HepG2 (cell line): ENCODE measurements around the gene DNAJC24. TPM values are rescaled to one million over a fixed set of nuclear protein-coding genes. Genes with fewer than 3 reads are reported as not detected.

Source experiments
- ATAC-seq: fragments of 200-7000 bp; cut with Tn5 transposase; 3 replicates; pipeline ENCODE4 v1.9.1; 2020; ENCODE audit warnings: mild to moderate bottlenecking, moderate library complexity
- BruUV-seq: library from RNA; stranded (reverse); fragments of 400-500 nt; replicated peaks from 2 replicates; lab custom pipeline; 2021; lab: Mats Ljungman, UMichigan
- CTCF ChIA-PET: fragments of 300-600 bp; formaldehyde crosslinking; extraction: SDS; loops from one replicate; lab custom pipeline; 2021; ENCODE audit warnings: low total read pairs, inconsistent platforms, low intra/inter-chr PET ratio; lab: Yijun Ruan, JAX
- POLR2A ChIA-PET: fragments of 350-600 bp; sonication (Branson Sonifier 250); formaldehyde crosslinking; loops from one replicate; lab custom pipeline; 2020; ENCODE audit warnings: antibody characterized with exemption, inconsistent platforms; lab: Yijun Ruan, JAX
- DNase-seq: peaks from one replicate; pipeline ENCODE4 v3.0.0-alpha.2; 2015; ENCODE audit warnings: low spot score
- FAIRE-seq: peaks from 3 replicates; lab custom pipeline; 2011; peaks lifted over from hg19 to GRCh38; lab: Jason Lieb, UNC
- H2AFZ ChIP-seq: one replicate; pipeline ENCODE4 v1.6.1; 2011; ENCODE audit warnings: low read length, inconsistent platforms
- H3K27ac ChIP-seq: fragments of 300-600 bp; 3 replicates; pipeline ENCODE4 v1.8.0; 2011; ENCODE audit warnings: mixed run types, mild to moderate bottlenecking, mixed read lengths, low read length, inconsistent platforms; ENCODE audit not compliant: insufficient read depth; ENCODE audit errors: extremely low read length
- H3K27me3 ChIP-seq, 2 experiments: fragments of 200-600 bp in 1 of 2; 2 replicates in 1 of 2; 3 replicates in 1 of 2; pipeline versions ENCODE4 v1.6.0 to v1.8.0; 2011; ENCODE audit warnings: low read length in 2 of 2, mild to moderate bottlenecking in 2 of 2, moderate library complexity in 2 of 2, inconsistent platforms in 1 of 2; ENCODE audit not compliant: insufficient read depth in 2 of 2, control insufficient read depth in 1 of 2
- H3K36me3 ChIP-seq, 2 experiments: fragments of 200-600 bp in 1 of 2; replicated peaks in 1 of 2; 2 replicates in 1 of 2; 3 replicates in 1 of 2; pipeline versions ENCODE4 v1.5.1 to v1.8.0; 2011; ENCODE audit warnings: low read length in 2 of 2, inconsistent platforms in 1 of 2; ENCODE audit not compliant: insufficient read depth in 2 of 2, control insufficient read depth in 1 of 2
- H3K4me1 ChIP-seq: 2 replicates; pipeline ENCODE4 v1.5.1; 2012; ENCODE audit warnings: low read length, inconsistent platforms; ENCODE audit not compliant: insufficient read depth
- H3K4me2 ChIP-seq: 2 replicates; pipeline ENCODE4 v1.6.0; 2011; ENCODE audit warnings: low read depth, low read length, inconsistent platforms
- H3K4me3 ChIP-seq, 3 experiments: fragments of 200-600 bp in 1 of 3; sonication (generic), shearing (Covaris generic) in 1 of 3; replicated peaks in 1 of 3; 2 replicates each; pipeline ENCODE4 v1.5.1; 2011 to 2016; ENCODE audit warnings: low read length in 3 of 3, inconsistent platforms in 2 of 3, low read depth in 2 of 3, mild to moderate bottlenecking in 2 of 3, control low read depth in 1 of 3, mixed read lengths in 1 of 3; ENCODE audit not compliant: insufficient read depth in 1 of 3
- H3K79me2 ChIP-seq: one replicate; pipeline ENCODE4 v1.6.1; 2011; ENCODE audit warnings: low read length, inconsistent platforms; ENCODE audit not compliant: insufficient read depth
- H3K9ac ChIP-seq: 2 replicates; pipeline ENCODE4 v1.6.0; 2011; ENCODE audit warnings: mild to moderate bottlenecking, low read depth, low read length, inconsistent platforms; ENCODE audit not compliant: insufficient read depth
- H3K9me3 ChIP-seq: 2 replicates; pipeline ENCODE4 v1.5.1; 2012; ENCODE audit warnings: mild to moderate bottlenecking, low read length
- H4K20me1 ChIP-seq: 2 replicates; pipeline ENCODE4 v1.6.0; 2011; ENCODE audit warnings: inconsistent platforms, mild to moderate bottlenecking, low read length, moderate library complexity; ENCODE audit not compliant: insufficient read depth
- ATF3 ChIP-seq: sonication (generic); formaldehyde crosslinking; IDR thresholded peaks from 2 replicates; pipeline ENCODE4 v1.4.0; 2020; ENCODE audit warnings: missing genetic modification reagents
- DNMT3B ChIP-seq: conservative IDR thresholded peaks from 2 replicates; pipeline ENCODE4 v1.6.1; 2016; ENCODE audit warnings: missing biosample characterization, control low read depth
- FUBP1 ChIP-seq: sonication (generic); formaldehyde crosslinking; IDR thresholded peaks from 2 replicates; pipeline ENCODE4 v1.5.1; 2020; ENCODE audit warnings: missing genetic modification reagents, mild to moderate bottlenecking, borderline replicate concordance
- MTA1 ChIP-seq: sonication (generic); formaldehyde crosslinking; IDR thresholded peaks from 2 replicates; pipeline ENCODE4 v1.4.0; 2020; ENCODE audit warnings: missing genetic modification reagents, mild to moderate bottlenecking, borderline replicate concordance
- PCBP1 ChIP-seq: fragments of 200-400 bp; formaldehyde crosslinking; IDR thresholded peaks from 2 replicates; pipeline ENCODE4 v1.6.1; 2017; ENCODE audit warnings: mild to moderate bottlenecking, low read depth, low read length, borderline replicate concordance
- PPARG ChIP-seq: conservative IDR thresholded peaks from 2 replicates; pipeline ENCODE4 v1.6.1; 2016; ENCODE audit warnings: missing biosample characterization, missing genetic modification reagents
- RELA ChIP-seq: sonication (generic); formaldehyde crosslinking; IDR thresholded peaks from 2 replicates; pipeline ENCODE4 v1.4.0; 2020; ENCODE audit warnings: missing genetic modification reagents
- RFX1 ChIP-seq: fragments of 450-650 bp; IDR thresholded peaks from 2 replicates; pipeline ENCODE4 v1.6.1; 2017
- SIX1 ChIP-seq: sonication (generic); formaldehyde crosslinking; IDR thresholded peaks from 2 replicates; pipeline ENCODE4 v1.4.0; 2020; ENCODE audit warnings: missing genetic modification reagents, borderline replicate concordance
- ZNF460 ChIP-seq: sonication (generic); formaldehyde crosslinking; IDR thresholded peaks from 2 replicates; pipeline ENCODE4 v1.5.1; 2020; ENCODE audit warnings: missing genetic modification reagents, mild to moderate bottlenecking, borderline replicate concordance
- ZNF552 ChIP-seq: sonication (generic); formaldehyde crosslinking; IDR thresholded peaks from 2 replicates; pipeline ENCODE4 v1.9.0; 2022; ENCODE audit warnings: missing genetic modification reagents, mild to moderate bottlenecking, borderline replicate concordance
- ZNF564 ChIP-seq: sonication (generic); formaldehyde crosslinking; IDR thresholded peaks from 2 replicates; pipeline ENCODE4 v1.8.1; 2023; ENCODE audit warnings: mild to moderate bottlenecking, missing genetic modification reagents
- WGBS: methylation state at CpG from one replicate; pipeline ENCODE4 v1.1.6; 2017; ENCODE audit warnings: low lambda C conversion rate; 5-methylcytosine and 5-hydroxymethylcytosine counted together
- in situ Hi-C: cut with HindIII; loops from 2 replicates; pipeline ENCODE4 v1.10.0; 2017; ENCODE audit warnings: low pct_unique_long_range_greater_than_20kb; ENCODE audit not compliant: extremely low pct_ligation_motif_present
- intact Hi-C: fragments of 100-400 bp; cut with micrococcal nuclease; formaldehyde crosslinking; loops from one replicate; pipeline ENCODE4 v1.10.0; 2022; ENCODE audit not compliant: unreplicated experiment
- polyA plus RNA-seq, 8 experiments: library from polyadenylated mRNA; depleted of rRNA in 3 of 8; stranded (reverse) in 7 of 8; unstranded in 1 of 8; fragments of >200 nt; fragmentation: Illumina TruSeq in 4 of 8; extraction: Trizol in 4 of 8; gene quantifications; 2 replicates each; pipeline versions ENCODE4 v1.2.1 to v1.2.3, GENCODE V29; 2011 to 2016; ENCODE audit warnings: low read depth in 4 of 8, missing spikeins in 1 of 8, mixed read lengths in 1 of 8; ENCODE audit not compliant: insufficient read depth in 1 of 8
- total RNA-seq, 5 experiments: library from RNA; depleted of rRNA; stranded (reverse); fragments of >200 nt; fragmentation: Illumina TruSeq; extraction: Trizol; gene quantifications; 2 replicates each; pipeline ENCODE4 v1.2.3, GENCODE V29; 2016; ENCODE audit warnings: low read depth in 1 of 5
- TF ChIP-seq, protein P1 (sequence below): sonication (generic); formaldehyde crosslinking; IDR thresholded peaks from 2 replicates; pipeline ENCODE4 v1.8.0; 2022; ENCODE audit warnings: mild to moderate bottlenecking, missing genetic modification reagents
- TF ChIP-seq, protein P2 (sequence below): sonication (generic); formaldehyde crosslinking; IDR thresholded peaks from 2 replicates; pipeline ENCODE4 v1.4.0; 2020; ENCODE audit warnings: mild to moderate bottlenecking, missing genetic modification reagents
- TF ChIP-seq, protein P3 (sequence below): sonication (generic); formaldehyde crosslinking; IDR thresholded peaks from 2 replicates; pipeline ENCODE4 v1.8.0; 2022; ENCODE audit warnings: mild to moderate bottlenecking, missing genetic modification reagents; ENCODE audit not compliant: insufficient replicate concordance

DNAJC24 gene
- total and polyA plus RNA-seq, 2 of the 13 experiments (the other 11 are each of a cell fraction or from before 2014, with no cell fraction given): 10.5 to 13.7 TPM

DNA sequence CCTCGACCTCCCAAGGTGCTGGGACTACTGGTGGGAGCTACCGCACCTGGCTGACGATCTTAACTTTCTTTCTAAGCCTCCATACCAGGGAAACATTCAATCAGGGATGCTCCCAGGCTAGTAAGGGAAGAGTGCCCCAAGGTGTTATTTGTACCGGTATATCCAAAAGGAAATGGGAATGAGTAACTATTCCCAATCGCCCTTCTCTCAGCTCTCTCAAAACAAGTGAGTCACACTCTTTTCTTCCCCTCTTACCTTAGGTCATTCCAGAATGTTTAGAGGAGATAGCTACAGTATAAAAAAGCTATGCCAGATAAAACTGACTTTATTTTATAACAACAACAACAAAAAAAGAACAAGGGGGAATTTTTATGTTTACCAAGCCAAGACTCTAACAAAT, 13.8 kb upstream of the DNAJC24 start (continued):
- no peak for TF ChIP-seq DNMT3B (CRISPR knock-in tag)
- no peak for TF ChIP-seq SIX1
- TF ChIP-seq, all 625 proteins: peak for 0

DNA sequence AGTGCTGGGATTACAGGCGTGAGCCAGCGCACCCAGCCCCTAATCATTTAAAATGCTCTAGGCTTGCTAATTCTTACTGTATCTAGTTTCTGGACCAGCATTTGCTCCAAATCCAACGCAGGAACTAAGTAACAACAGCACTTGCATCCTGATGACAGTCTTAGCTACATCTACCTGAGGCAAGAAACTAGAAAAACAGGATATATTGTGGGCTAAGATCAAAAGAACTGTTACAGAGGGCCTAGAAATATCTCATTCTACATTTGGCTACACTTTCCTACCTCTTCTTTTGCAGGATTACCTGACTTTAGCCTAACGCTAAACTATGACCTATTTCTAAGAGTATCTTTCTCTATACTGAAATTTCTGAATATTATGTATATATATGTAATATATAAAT, 7.9 kb upstream of the DNAJC24 start:
- ChIA-PET CTCF (no interaction called here), POLR2A (no interaction called here)
- BruUV-seq: no TSS peak
- H3K4me1 ChIP-seq: no peaks in the 10 kb centered on the region
- H4K20me1 ChIP-seq: no peaks in the 10 kb centered on the region
- FAIRE-seq (no peak), DNase-seq (no peak), ATAC-seq (no peak)
- H3K9me3 ChIP-seq: no peaks in the 10 kb centered on the region
- H3K79me2 ChIP-seq: no peaks in the 10 kb centered on the region
- H3K4me2 ChIP-seq: no peak overlapping the region
- intact Hi-C loops (no loop called here), in situ Hi-C loops (no loop called here)
- no peak overlapping the region for H3K4me3 ChIP-seq
- no peaks in the 10 kb centered on the region for H3K36me3 ChIP-seq
- 61% methylated on average over 4 of the region's 4 CpGs for WGBS
- no peak overlapping the region for H3K27ac ChIP-seq
- no peak overlapping the region for H2AFZ ChIP-seq
- H3K9ac ChIP-seq: no peak overlapping the region
- no peaks in the 10 kb centered on the region for H3K27me3 ChIP-seq
- TF ChIP-seq RELA (CRISPR knock-in tag): no peak
- TF ChIP-seq, protein P1, sequence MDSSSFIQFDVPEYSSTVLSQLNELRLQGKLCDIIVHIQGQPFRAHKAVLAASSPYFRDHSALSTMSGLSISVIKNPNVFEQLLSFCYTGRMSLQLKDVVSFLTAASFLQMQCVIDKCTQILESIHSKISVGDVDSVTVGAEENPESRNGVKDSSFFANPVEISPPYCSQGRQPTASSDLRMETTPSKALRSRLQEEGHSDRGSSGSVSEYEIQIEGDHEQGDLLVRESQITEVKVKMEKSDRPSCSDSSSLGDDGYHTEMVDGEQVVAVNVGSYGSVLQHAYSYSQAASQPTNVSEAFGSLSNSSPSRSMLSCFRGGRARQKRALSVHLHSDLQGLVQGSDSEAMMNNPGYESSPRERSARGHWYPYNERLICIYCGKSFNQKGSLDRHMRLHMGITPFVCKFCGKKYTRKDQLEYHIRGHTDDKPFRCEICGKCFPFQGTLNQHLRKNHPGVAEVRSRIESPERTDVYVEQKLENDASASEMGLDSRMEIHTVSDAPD (CRISPR knock-in tag): no peak
- no peak for TF ChIP-seq RFX1
- no peak for TF ChIP-seq ZNF552 (CRISPR knock-in tag)
- TF ChIP-seq FUBP1: no peak
- no peak for TF ChIP-seq MTA1 (CRISPR knock-in tag)
- TF ChIP-seq, protein P2, sequence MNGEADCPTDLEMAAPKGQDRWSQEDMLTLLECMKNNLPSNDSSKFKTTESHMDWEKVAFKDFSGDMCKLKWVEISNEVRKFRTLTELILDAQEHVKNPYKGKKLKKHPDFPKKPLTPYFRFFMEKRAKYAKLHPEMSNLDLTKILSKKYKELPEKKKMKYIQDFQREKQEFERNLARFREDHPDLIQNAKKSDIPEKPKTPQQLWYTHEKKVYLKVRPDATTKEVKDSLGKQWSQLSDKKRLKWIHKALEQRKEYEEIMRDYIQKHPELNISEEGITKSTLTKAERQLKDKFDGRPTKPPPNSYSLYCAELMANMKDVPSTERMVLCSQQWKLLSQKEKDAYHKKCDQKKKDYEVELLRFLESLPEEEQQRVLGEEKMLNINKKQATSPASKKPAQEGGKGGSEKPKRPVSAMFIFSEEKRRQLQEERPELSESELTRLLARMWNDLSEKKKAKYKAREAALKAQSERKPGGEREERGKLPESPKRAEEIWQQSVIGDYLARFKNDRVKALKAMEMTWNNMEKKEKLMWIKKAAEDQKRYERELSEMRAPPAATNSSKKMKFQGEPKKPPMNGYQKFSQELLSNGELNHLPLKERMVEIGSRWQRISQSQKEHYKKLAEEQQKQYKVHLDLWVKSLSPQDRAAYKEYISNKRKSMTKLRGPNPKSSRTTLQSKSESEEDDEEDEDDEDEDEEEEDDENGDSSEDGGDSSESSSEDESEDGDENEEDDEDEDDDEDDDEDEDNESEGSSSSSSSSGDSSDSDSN (CRISPR knock-in tag): no peak
- no peak for TF ChIP-seq PCBP1
- no peak for TF ChIP-seq ATF3 (CRISPR knock-in tag)
- TF ChIP-seq ZNF460 (CRISPR knock-in tag): no peak
- TF ChIP-seq, protein P3, sequence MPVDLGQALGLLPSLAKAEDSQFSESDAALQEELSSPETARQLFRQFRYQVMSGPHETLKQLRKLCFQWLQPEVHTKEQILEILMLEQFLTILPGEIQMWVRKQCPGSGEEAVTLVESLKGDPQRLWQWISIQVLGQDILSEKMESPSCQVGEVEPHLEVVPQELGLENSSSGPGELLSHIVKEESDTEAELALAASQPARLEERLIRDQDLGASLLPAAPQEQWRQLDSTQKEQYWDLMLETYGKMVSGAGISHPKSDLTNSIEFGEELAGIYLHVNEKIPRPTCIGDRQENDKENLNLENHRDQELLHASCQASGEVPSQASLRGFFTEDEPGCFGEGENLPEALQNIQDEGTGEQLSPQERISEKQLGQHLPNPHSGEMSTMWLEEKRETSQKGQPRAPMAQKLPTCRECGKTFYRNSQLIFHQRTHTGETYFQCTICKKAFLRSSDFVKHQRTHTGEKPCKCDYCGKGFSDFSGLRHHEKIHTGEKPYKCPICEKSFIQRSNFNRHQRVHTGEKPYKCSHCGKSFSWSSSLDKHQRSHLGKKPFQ (CRISPR knock-in tag): no peak
- TF ChIP-seq PPARG (CRISPR knock-in tag): no peak
- no peak for TF ChIP-seq ZNF564 (CRISPR knock-in tag)
